Measurements from ENCODE around the gene AKR1C1. TPM values are rescaled to one million over a fixed set of nuclear protein-coding genes. Genes with fewer than 3 reads are reported as not detected.
"Not testable (repeated sequence)": the region's sequence is repeated elsewhere in the genome, so short reads cannot be mapped to it uniquely, and the experiment has no call there.

Gene AKR1C1
- total RNA-seq: 1 to 10 TPM; 3.0 to 3.4 TPM
- under 1 TPM in 1 of 3 donors, not detected in 2; 0.14 TPM for polyA plus RNA-seq
- 0.49 to 5.1 (median 2.0) reads per million in 6 experiments for total RNA-seq

DNA sequence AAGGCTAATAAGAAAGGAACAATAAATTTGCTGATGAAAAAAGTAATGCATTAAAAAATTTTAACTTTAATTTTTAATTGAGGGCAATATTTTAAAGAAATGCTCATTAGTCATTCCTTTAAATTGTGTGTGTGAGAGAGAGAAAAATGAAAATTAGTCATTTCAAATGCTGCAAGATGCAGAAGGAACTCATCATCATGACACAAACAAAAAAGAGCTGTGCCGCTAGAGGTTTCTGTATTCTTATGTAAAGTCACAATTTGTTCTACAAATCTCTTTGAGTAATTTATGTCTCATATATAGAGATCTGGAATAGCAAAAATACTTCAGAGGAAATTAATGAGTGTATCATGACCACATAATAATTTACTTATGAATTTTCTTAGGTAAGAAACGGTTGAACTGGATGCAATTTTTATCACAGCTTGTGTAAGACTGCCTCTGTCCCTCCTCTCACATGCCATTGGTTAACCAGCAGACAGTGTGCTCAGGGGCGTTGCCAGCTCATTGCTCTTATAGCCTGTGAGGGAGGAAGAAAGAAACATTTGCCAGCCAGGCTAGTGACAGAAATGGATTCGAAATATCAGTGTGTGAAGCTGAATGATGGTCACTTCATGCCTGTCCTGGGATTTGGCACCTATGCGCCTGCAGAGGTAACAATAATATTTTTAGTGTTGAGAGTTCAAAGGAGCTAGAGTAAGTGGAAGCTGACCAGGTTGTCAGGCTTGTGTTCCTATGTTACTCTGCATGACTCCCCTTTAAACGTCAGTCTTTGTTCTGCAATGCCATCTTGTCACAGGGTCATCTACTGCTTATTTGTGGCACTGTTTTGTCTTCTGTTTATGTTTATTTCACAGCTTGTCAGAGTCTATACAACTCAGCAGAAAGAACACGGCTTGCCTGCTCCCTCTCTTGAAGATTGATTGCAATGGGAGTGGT, at the start of gene AKR1C1:
AKR1C1 (plus strand) TSS at position 540 of the 939 bp plus-strand sequence; CDS start at position 570, 30 bp downstream.
- H3K27ac Mint-ChIP-seq, ATAC-seq, POLR2A ChIA-PET, DNase-seq, H3K9me3 Mint-ChIP-seq, H3K27me3 Mint-ChIP-seq, H3K36me3 Mint-ChIP-seq, H3K4me3 Mint-ChIP-seq, H3K4me1 Mint-ChIP-seq: not testable (repeated sequence)

DNA sequence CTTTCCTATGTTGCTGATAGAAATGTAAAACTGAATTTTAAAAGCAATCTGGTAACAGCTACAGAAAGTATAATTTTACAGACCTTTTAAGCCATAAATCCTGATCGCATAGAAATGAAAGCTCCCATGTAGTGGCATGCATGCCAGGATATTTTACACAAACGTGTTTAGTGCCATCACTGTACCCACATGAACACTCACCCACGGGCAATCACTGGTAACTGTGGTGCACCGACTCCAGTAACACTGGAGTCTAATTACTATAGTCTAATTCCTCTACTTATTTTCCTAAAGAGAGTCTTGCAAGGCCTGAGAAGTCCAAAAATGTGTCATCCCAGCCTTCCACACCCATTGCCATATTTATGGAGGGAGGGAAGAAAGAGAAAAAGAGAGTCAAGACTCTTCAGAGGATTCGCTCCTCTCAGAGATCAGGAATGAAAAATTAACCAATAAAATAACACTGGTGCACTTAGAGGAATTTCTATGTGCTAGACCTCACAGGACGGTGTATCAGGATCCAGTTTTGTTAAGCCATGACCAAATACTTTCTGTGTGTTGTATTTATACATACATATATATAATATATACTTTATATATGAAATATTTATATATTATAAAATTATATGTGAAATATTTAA, 48.9 kb upstream of the AKR1C1 start:
- Mint-ChIP-seq H3K9me3 (peaks cover 0 to 5% (median 0%) of the 10 kb centered on the region in 9 donors), H3K36me3 (peaks cover 0 to 7% (median 7%) of the 10 kb centered on the region in 3 donors), H3K27ac (no peak overlapping the region), H3K27me3 (peaks cover 0 to 2% (median 0%) of the 10 kb centered on the region in 5 donors), H3K4me1 (no peaks in the 10 kb centered on the region), H3K4me3 (no peak overlapping the region)
- POLR2A ChIA-PET: no interaction called here
- ATAC-seq: no peak
- DNase-seq: no peak

- Mint-ChIP-seq H3K36me3 (no peaks in the 10 kb centered on the region), H3K27ac (no peak overlapping the region), H3K27me3 (peaks cover 0 to 4% (median 0%) of the 10 kb centered on the region in 5 donors), H3K4me3 (no peak overlapping the region), H3K9me3 (no peaks in the 10 kb centered on the region), H3K4me1 (no peaks in the 10 kb centered on the region)
- no peak for DNase-seq
- ATAC-seq: no peak
- POLR2A ChIA-PET: no interaction called here
These were observed 47.0 kb upstream of the AKR1C1 start for GRCh38 chr10:4916086-4916716.

DNA sequence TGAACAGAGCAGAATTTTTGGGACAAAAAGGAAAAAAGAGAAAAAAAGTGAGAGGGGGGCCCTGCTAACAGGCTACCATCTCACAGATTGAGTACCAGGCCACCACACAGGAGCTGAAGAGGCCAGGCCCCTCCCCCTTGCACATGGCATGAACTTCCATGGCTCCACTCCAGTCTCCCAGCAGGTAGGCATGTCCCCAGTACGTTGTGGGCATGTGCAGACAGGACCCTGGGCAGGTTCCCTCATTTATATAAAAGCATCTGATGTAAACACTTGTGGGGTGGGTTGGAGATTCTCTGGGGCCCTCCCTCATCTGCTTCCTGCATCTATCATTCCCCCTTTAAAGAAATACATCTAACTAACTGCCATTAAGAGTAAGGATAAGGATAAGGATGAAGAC, 45.0 kb upstream of the AKR1C1 start:
- Mint-ChIP-seq H3K4me1 (no peaks in the 10 kb centered on the region), H3K36me3 (peaks cover 0 to 7% (median 0%) of the 10 kb centered on the region in 3 donors), H3K27me3 (peaks cover 0 to 4% (median 0%) of the 10 kb centered on the region in 5 donors), H3K27ac (no peak overlapping the region), H3K4me3 (no peak overlapping the region), H3K9me3 (peaks cover 0 to 2% (median 0%) of the 10 kb centered on the region in 9 donors)
- POLR2A ChIA-PET: no interaction called here
- ATAC-seq (no peak), DNase-seq (no peak)

GRCh38 chr10:4924482-4924881, 38.7 kb upstream of the AKR1C1 start:
- ATAC-seq, H3K4me1 Mint-ChIP-seq, H3K4me3 Mint-ChIP-seq, H3K27ac Mint-ChIP-seq, DNase-seq, POLR2A ChIA-PET: not testable (repeated sequence)
- Mint-ChIP-seq H3K27me3 (peaks cover 0 to 10% (median 0%) of the 10 kb centered on the region in 5 donors), H3K9me3 (peaks cover 10 to 28% (median 17%) of the 10 kb centered on the region in 9 donors), H3K36me3 (peaks cover 0 to 26% (median 4%) of the 10 kb centered on the region in 3 donors)

DNA sequence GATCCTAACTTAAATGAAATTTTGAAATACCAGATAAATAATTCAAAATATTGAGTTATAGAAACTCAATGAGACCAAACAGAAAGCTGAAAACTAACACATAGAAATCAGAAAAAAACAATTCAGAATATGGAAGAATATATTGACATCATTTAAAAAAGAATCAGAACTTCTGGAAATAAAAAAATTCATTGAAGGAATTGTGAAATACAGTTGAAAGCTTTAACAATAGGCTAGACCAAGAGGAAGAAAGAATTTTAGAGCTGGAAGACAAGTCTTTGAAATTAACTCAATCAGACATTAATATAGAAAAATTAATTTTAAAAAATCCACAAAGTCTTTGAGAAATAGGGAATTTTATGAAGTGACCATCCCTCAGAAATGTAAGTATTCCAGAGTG, 36.8 kb upstream of the AKR1C1 start:
- Mint-ChIP-seq H3K27me3 (peaks cover 0 to 10% (median 0%) of the 10 kb centered on the region in 5 donors), H3K36me3 (peaks cover 0 to 32% (median 4%) of the 10 kb centered on the region in 3 donors), H3K4me1 (no peaks in the 10 kb centered on the region), H3K4me3 (no peak overlapping the region), H3K9me3 (peaks cover 10 to 28% (median 17%) of the 10 kb centered on the region in 9 donors), H3K27ac (no peak overlapping the region)
- POLR2A ChIA-PET: no interaction called here
- DNase-seq: no peak
- no peak for ATAC-seq

DNA sequence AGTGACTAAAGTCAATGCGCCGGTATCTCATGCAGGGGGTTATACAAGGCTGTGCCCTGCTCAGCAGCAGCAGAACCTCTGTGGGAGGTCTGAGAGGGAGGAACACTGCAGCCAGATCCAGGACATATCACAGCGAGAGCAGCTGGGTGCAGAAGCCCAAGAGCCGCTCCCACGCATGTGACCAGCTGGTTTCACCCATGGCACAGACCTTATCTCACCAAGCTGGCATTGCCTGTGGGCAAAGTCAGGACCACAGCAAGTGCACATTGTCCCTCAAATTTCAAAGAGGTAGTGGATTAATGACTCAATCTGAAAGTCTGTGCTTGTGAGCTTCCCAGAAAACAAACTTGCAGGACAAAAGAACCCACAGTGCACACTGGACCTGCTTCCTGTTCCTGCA, 31.6 kb upstream of the AKR1C1 start:
- DNase-seq (no peak), ATAC-seq (no peak)
- Mint-ChIP-seq H3K36me3 (peaks cover 5 to 11% (median 7%) of the 10 kb centered on the region in 3 donors), H3K27me3 (peaks cover 0 to 6% (median 0%) of the 10 kb centered on the region in 5 donors), H3K9me3 (peaks cover 0 to 14% (median 8%) of the 10 kb centered on the region in 9 donors), H3K27ac (no peak overlapping the region), H3K4me3 (no peak overlapping the region), H3K4me1 (no peaks in the 10 kb centered on the region)
- POLR2A ChIA-PET: no interaction called here

- POLR2A ChIA-PET: no interaction called here
- DNase-seq: no peak
- no peak for ATAC-seq
- H3K27ac Mint-ChIP-seq: no peak overlapping the region
- no peaks in the 10 kb centered on the region for H3K4me1 Mint-ChIP-seq
- H3K36me3 Mint-ChIP-seq: peaks cover 2 to 10% (median 5%) of the 10 kb centered on the region in 3 donors
- peaks cover 0 to 14% (median 9%) of the 10 kb centered on the region in 5 donors for H3K27me3 Mint-ChIP-seq
- H3K4me3 Mint-ChIP-seq: no peak overlapping the region
- peaks cover 0 to 4% (median 0%) of the 10 kb centered on the region in 9 donors for H3K9me3 Mint-ChIP-seq
These were observed 28.7 kb upstream of the AKR1C1 start for GRCh38 chr10:4934391-4934987.

GRCh38 chr10:4937346-4937745, 25.9 kb upstream of the AKR1C1 start:
- Mint-ChIP-seq H3K4me1 (no peaks in the 10 kb centered on the region), H3K9me3 (peaks cover 0 to 2% (median 0%) of the 10 kb centered on the region in 9 donors), H3K27me3 (peaks cover 0 to 14% (median 9%) of the 10 kb centered on the region in 5 donors), H3K36me3 (peaks cover 2 to 5% (median 4%) of the 10 kb centered on the region in 3 donors), H3K4me3 (no peak overlapping the region), H3K27ac (no peak overlapping the region)
- POLR2A ChIA-PET: no interaction called here
- ATAC-seq: no peak
- DNase-seq: no peak

- POLR2A ChIA-PET: no interaction called here
- Mint-ChIP-seq H3K27me3 (peaks cover 0 to 14% (median 7%) of the 10 kb centered on the region in 5 donors), H3K4me3 (no peak overlapping the region), H3K36me3 (no peaks in the 10 kb centered on the region), H3K9me3 (no peaks in the 10 kb centered on the region), H3K4me1 (no peaks in the 10 kb centered on the region), H3K27ac (no peak overlapping the region)
- DNase-seq: no peak
- ATAC-seq: no peak
These were observed 23.8 kb upstream of the AKR1C1 start for GRCh38 chr10:4939224-4940072.

DNA sequence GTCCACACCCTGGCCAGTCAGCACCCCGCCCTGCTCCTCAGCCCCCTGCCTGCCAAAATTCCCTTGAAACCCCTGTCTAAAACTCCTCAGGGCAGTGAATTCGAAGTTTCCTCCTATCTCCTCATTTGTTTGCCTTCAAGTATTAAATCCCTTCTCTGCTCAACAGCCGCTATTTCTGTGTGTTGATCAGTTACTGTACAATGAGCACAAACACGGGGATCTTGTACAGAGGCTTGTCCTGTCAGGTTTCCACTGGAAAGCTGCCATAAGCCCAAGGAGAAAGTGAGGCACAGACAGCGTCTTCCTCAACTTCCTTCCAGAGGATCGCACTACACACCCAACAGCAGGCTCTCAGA, 23.2 kb upstream of the AKR1C1 start:
- peaks cover 0 to 14% (median 7%) of the 10 kb centered on the region in 5 donors for H3K27me3 Mint-ChIP-seq
- H3K9me3 Mint-ChIP-seq, H3K36me3 Mint-ChIP-seq, ATAC-seq, H3K27ac Mint-ChIP-seq, POLR2A ChIA-PET, DNase-seq, H3K4me3 Mint-ChIP-seq, H3K4me1 Mint-ChIP-seq: not testable (repeated sequence)

DNA sequence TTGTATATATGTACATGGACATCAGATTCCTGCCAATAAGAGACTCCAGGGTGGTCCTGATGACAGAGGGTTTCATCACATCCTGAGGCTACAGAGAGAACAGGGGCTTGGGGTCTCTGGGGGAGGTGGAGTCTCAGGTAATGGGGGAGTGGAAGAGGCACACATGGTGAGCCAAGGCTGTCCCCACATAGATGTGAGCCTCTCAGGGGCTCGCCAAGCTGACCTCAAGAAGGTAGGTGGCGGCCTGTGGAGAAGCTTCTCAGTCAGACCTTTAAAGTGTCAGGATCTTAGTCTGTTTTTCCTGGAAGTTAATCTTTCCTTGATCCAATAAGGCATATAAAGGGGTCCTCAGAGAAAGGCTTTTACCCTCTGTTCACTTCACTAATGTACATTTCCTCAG, 22.3 kb upstream of the AKR1C1 start:
- H3K36me3 Mint-ChIP-seq, H3K9me3 Mint-ChIP-seq, H3K4me1 Mint-ChIP-seq, H3K4me3 Mint-ChIP-seq, ATAC-seq, POLR2A ChIA-PET, H3K27ac Mint-ChIP-seq, DNase-seq: not testable (repeated sequence)
- H3K27me3 Mint-ChIP-seq: peaks cover 0 to 14% (median 4%) of the 10 kb centered on the region in 5 donors

Measured in naive thymus-derived CD8-positive, alpha-beta T cell (primary cell).